HG02885 (cell line): ENCODE data around the gene LYVE1.

Experiments used
- ATAC-seq: cut with Tn5 transposase; IDR thresholded peaks from one replicate; pipeline ENCODE4 v1.9.1; 2021; ENCODE audit warnings: mild to moderate bottlenecking; ENCODE audit not compliant: unreplicated experiment, poor library complexity

The LYVE1 gene

GRCh38 chr11:10594407-10594806, 25.9 kb upstream of the LYVE1 start:
- ATAC-seq: no peak

GRCh38 chr11:10592331-10592730, 23.9 kb upstream of the LYVE1 start:
- no peak for ATAC-seq

- ATAC-seq: no peak
Measured at GRCh38 chr11:10591741-10592140, 23.3 kb upstream of the LYVE1 start.

- no peak for ATAC-seq
Measured at GRCh38 chr11:10590218-10590915, 21.9 kb upstream of the LYVE1 start.

- no peak for ATAC-seq
Measured at GRCh38 chr11:10588904-10589303, 20.4 kb upstream of the LYVE1 start.

- no peak for ATAC-seq
Measured at GRCh38 chr11:10587995-10588394, 19.5 kb upstream of the LYVE1 start.

- ATAC-seq: no peak
Measured at GRCh38 chr11:10587388-10587787, 18.9 kb upstream of the LYVE1 start.

GRCh38 chr11:10584071-10584501, 15.6 kb upstream of the LYVE1 start:
- no peak for ATAC-seq

- no peak for ATAC-seq
Measured at GRCh38 chr11:10581481-10582019, 13.1 kb upstream of the LYVE1 start.

GRCh38 chr11:10580623-10581022, 12.2 kb upstream of the LYVE1 start:
- ATAC-seq: no peak

- no peak for ATAC-seq
Measured at GRCh38 chr11:10579700-10580099, 11.2 kb upstream of the LYVE1 start.

- ATAC-seq: no peak
Measured at GRCh38 chr11:10576035-10576398, 7.6 kb upstream of the LYVE1 start.

- no peak for ATAC-seq
Measured at GRCh38 chr11:10575346-10576034, 7.0 kb upstream of the LYVE1 start.

GRCh38 chr11:10573556-10573955, 5.1 kb upstream of the LYVE1 start:
- ATAC-seq: no peak

- ATAC-seq: no peak
Measured at GRCh38 chr11:10573028-10573427, 4.6 kb upstream of the LYVE1 start.

- ATAC-seq: no peak
Measured at GRCh38 chr11:10572533-10572932, 4.1 kb upstream of the LYVE1 start.

GRCh38 chr11:10567446-10567845, 1.0 kb downstream of the LYVE1 start:
- no peak for ATAC-seq

- ATAC-seq: no peak
Measured at GRCh38 chr11:10566257-10566957, 2.1 kb downstream of the LYVE1 start.

- ATAC-seq: no peak
Measured at GRCh38 chr11:10565493-10565892, 3.0 kb downstream of the LYVE1 start.

GRCh38 chr11:10564696-10565318, 3.7 kb downstream of the LYVE1 start:
- no peak for ATAC-seq

- ATAC-seq: no peak
Measured at GRCh38 chr11:10564030-10564429, 4.4 kb downstream of the LYVE1 start.
